BLaER1 treated with 17β-estradiol and CSF1 and Interleukin-3, amounts not matched to agents 10 nM and 100 nM (cell line): ENCODE measurements around the gene TMED7.

Experiments
- H3K27ac ChIP-seq, 11 experiments: shearing (Covaris generic); formaldehyde crosslinking; 2 replicates each; pipeline ENCODE4 v1.8.1; 2022
- H3K27me3 ChIP-seq, 11 experiments: shearing (Covaris generic); formaldehyde crosslinking; 2 replicates each; pipeline ENCODE4 v1.8.1; 2022
- H3K36me3 ChIP-seq, 11 experiments: shearing (Covaris generic); formaldehyde crosslinking; 2 replicates each; pipeline ENCODE4 v1.8.1; 2022
- H3K4me1 ChIP-seq, 10 experiments: shearing (Covaris generic); formaldehyde crosslinking; 2 replicates each; pipeline ENCODE4 v1.8.1; 2022
- H3K4me2 ChIP-seq, 11 experiments: shearing (Covaris generic); formaldehyde crosslinking; 2 replicates each; pipeline ENCODE4 v1.8.1; 2022
- H3K4me3 ChIP-seq, 10 experiments: shearing (Covaris generic); formaldehyde crosslinking; 2 replicates each; pipeline ENCODE4 v1.8.1; 2022
- H3K9ac ChIP-seq, 11 experiments: shearing (Covaris generic); formaldehyde crosslinking; 2 replicates each; pipeline ENCODE4 v1.8.1; 2022
- H3K9me3 ChIP-seq, 11 experiments: shearing (Covaris generic); formaldehyde crosslinking; replicated peaks in 1 of 11; 2 replicates each; pipeline ENCODE4 v1.8.1; 2022
- H4K20me1 ChIP-seq, 11 experiments: shearing (Covaris generic); formaldehyde crosslinking; 2 replicates each; pipeline ENCODE4 v1.8.1; 2022
- Cebpa-rat ChIP-seq, 11 experiments: shearing (Covaris generic); IDR thresholded peaks; 2 replicates each; pipeline ENCODE4 v1.8.1; 2022

Gene TMED7

DNA sequence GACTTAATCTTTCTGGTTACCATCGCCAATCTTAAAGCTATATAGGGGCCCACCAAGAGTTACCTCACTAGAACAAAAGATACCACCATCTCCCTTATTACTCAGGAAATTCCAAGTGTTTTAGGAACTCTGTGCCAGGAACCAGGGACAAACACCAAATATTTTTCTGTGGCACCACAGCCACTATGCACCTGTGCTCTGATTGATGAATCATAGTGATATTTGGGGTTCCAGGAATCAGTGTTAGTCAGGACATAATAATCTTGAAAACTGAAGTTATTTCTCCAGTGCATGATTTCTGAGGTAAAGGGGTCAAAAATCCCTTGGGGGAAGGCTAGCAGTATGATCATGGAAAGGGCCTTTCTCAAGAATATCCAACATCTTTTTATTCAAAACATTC lies 10.2 kb upstream of the TMED7 start:
- no peaks in the 10 kb centered on the region for H4K20me1 ChIP-seq
- H3K9me3 ChIP-seq = no peaks in the 10 kb centered on the region
- no peaks in the 10 kb centered on the region for H3K36me3 ChIP-seq
- no peak overlapping the region for H3K27ac ChIP-seq
- no peak overlapping the region for H3K4me3 ChIP-seq
- no peaks in the 10 kb centered on the region for H3K27me3 ChIP-seq
- no peak overlapping the region for H3K4me2 ChIP-seq
- TF ChIP-seq Cebpa-rat (IDR thresholded peaks at IDR 0.05) = no peak
- no peak overlapping the region for H3K9ac ChIP-seq
- H3K4me1 ChIP-seq = peaks cover 5 to 20% (median 9%) of the 10 kb centered on the region in 10 experiments; a peak in 18 of 20 replicates

GRCh38 chr5:115634343-115635132 lies 8.7 kb upstream of the TMED7 start:
- peak overlapping the region in 9 of 11 experiments; percentile 3 to 77 (median 55); a peak in 15 of 22 replicates for H3K9ac ChIP-seq
- H3K36me3 ChIP-seq = no peaks in the 10 kb centered on the region
- H3K4me3 ChIP-seq = peak overlapping the region in 9 of 10 experiments; percentile 24 to 66 (median 49); a peak in 17 of 20 replicates
- H3K9me3 ChIP-seq = no peaks in the 10 kb centered on the region
- TF ChIP-seq Cebpa-rat (IDR thresholded peaks at IDR 0.05) = no peak
- peak overlapping the region in 7 of 11 experiments; percentile 6 to 69 (median 46); a peak in 11 of 22 replicates for H3K27ac ChIP-seq
- H3K4me2 ChIP-seq = peak overlapping the region; percentile 54 to 94 (median 80)
- no peaks in the 10 kb centered on the region for H4K20me1 ChIP-seq
- no peaks in the 10 kb centered on the region for H3K27me3 ChIP-seq
- peaks cover 5 to 19% (median 9%) of the 10 kb centered on the region in 10 experiments; a peak in 18 of 20 replicates for H3K4me1 ChIP-seq

DNA sequence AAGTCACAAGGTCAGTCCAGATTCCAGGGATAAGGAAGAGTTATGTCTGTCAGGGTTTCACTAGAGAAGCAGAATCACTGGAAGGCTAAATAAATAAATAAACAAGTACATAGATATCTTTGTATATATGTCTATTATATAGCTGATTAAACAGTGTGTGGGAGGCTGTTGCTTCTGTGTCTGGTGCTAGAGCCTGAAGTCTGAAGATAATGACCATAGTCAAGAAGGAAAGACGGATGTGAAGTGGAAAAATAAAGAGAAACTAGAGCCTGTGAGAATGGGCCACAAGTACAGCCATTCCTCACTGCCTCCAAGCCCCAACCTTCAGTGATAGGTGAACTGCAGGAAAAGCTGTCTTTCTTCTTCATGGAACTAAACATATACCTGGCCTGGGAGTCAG lies 4.1 kb upstream of the TMED7 start:
- H3K9ac ChIP-seq = no peak overlapping the region
- TF ChIP-seq Cebpa-rat (IDR thresholded peaks at IDR 0.05) = no peak
- H3K4me1 ChIP-seq = peaks cover 16 to 36% (median 23%) of the 10 kb centered on the region in 10 experiments
- no peaks in the 10 kb centered on the region for H3K9me3 ChIP-seq
- H3K36me3 ChIP-seq = no peaks in the 10 kb centered on the region
- no peak overlapping the region for H3K27ac ChIP-seq
- H4K20me1 ChIP-seq = peaks cover 0 to 7% (median 2%) of the 10 kb centered on the region in 11 experiments; a peak in 9 of 22 replicates
- H3K4me3 ChIP-seq = no peak overlapping the region
- no peaks in the 10 kb centered on the region for H3K27me3 ChIP-seq
- H3K4me2 ChIP-seq = no peak overlapping the region

- H3K4me3 ChIP-seq = no peak overlapping the region
- TF ChIP-seq Cebpa-rat (IDR thresholded peaks at IDR 0.05) = no peak
- H3K4me1 ChIP-seq = peaks cover 32 to 43% (median 38%) of the 10 kb centered on the region in 10 experiments
- H3K9ac ChIP-seq = peak overlapping the region in 2 of 11 experiments; percentile 91 to 93; a peak in 1 of 22 replicates
- peak overlapping the region; percentile 9 to 91 (median 82); a peak in 15 of 22 replicates for H3K4me2 ChIP-seq
- peaks cover 23 to 32% (median 27%) of the 10 kb centered on the region in 11 experiments; a peak in 21 of 22 replicates for H4K20me1 ChIP-seq
- no peak overlapping the region for H3K27ac ChIP-seq
- no peaks in the 10 kb centered on the region for H3K27me3 ChIP-seq
- no peaks in the 10 kb centered on the region for H3K9me3 ChIP-seq
- peaks cover 8 to 22% (median 15%) of the 10 kb centered on the region in 11 experiments; a peak in 20 of 22 replicates for H3K36me3 ChIP-seq
Measured at GRCh38 chr5:115627295-115627865, 1.5 kb upstream of the TMED7 start.

DNA sequence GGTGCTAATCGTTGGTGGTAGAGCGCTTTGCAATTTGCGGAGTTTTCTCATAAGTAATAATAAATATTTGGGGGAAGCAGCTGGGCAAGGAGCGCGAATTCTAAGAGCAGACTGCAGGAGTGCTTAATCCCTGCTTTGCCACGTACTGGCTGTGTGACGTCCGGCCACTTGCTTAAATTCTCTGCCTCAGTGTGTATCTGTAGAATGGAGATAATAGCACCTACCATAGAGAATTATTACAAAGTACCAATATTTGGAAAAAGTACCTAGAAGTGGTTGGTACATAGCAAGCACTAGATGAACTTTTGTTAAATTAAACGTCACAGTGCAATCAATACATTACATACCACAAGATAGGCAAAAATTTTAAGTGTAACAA lies 598 bp upstream of the TMED7 start:
- Histone ChIP-seq H3K27ac (peak overlapping the region; percentile 12 to 99 (median 92); a peak in 21 of 22 replicates), H3K27me3 (no peaks in the 10 kb centered on the region), H3K36me3 (peaks cover 8 to 32% (median 21%) of the 10 kb centered on the region in 11 experiments; a peak in 21 of 22 replicates), H3K4me3 (peak overlapping the region; percentile 80 to 99 (median 88)), H3K9me3 (no peaks in the 10 kb centered on the region), H3K4me1 (peaks cover 34 to 45% (median 41%) of the 10 kb centered on the region in 10 experiments), H3K9ac (peak overlapping the region; percentile 66 to 99 (median 94)), H4K20me1 (peaks cover 32 to 42% (median 36%) of the 10 kb centered on the region in 11 experiments; a peak in 21 of 22 replicates), H3K4me2 (peak overlapping the region; percentile 65 to 91 (median 85))
- no peak for TF ChIP-seq Cebpa-rat (IDR thresholded peaks at IDR 0.05)

DNA sequence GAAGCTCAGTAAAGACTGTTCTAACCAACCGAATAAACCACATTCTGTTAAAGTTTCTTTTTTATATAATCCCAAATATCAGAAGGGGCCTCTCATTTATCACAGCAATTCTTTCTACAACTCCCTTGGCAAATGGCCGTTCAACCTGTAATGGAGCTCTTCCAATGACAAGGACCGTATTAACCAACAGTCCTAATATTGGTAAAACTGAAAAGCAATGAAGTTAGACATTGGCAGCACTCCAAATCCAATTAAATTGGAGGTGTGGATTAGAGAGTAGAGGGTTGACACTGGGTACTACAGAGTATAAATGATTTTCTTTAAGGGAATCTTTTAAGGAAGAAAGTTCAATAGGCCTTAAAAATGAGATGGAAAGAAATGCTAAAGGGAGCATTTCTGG lies 842 bp downstream of the TMED7 start:
- Histone ChIP-seq H3K4me3 (peak overlapping the region; percentile 80 to 99 (median 88)), H3K36me3 (peaks cover 19 to 46% (median 35%) of the 10 kb centered on the region in 11 experiments), H3K4me1 (peaks cover 34 to 48% (median 41%) of the 10 kb centered on the region in 10 experiments), H3K27ac (peak overlapping the region; percentile 89 to 99 (median 94)), H3K27me3 (no peaks in the 10 kb centered on the region), H3K9ac (peak overlapping the region; percentile 91 to 99 (median 94)), H3K9me3 (no peaks in the 10 kb centered on the region), H3K4me2 (peak overlapping the region; percentile 91 to 99 (median 96)), H4K20me1 (peaks cover 34 to 55% (median 49%) of the 10 kb centered on the region in 11 experiments; a peak in 21 of 22 replicates)
- TF ChIP-seq Cebpa-rat (IDR thresholded peaks at IDR 0.05) = no peak

- H3K4me3 ChIP-seq = peak overlapping the region; percentile 80 to 99 (median 88); a peak in 14 of 20 replicates
- H3K36me3 ChIP-seq = peaks cover 32 to 59% (median 48%) of the 10 kb centered on the region in 11 experiments
- H3K27me3 ChIP-seq = no peaks in the 10 kb centered on the region
- TF ChIP-seq Cebpa-rat (IDR thresholded peaks at IDR 0.05) = no peak
- peaks cover 34 to 48% (median 41%) of the 10 kb centered on the region in 10 experiments for H3K4me1 ChIP-seq
- peaks cover 34 to 62% (median 50%) of the 10 kb centered on the region in 11 experiments; a peak in 21 of 22 replicates for H4K20me1 ChIP-seq
- H3K9ac ChIP-seq = peak overlapping the region in 9 of 11 experiments; percentile 91 to 99 (median 94); a peak in 13 of 22 replicates
- 0 out of 22 replicates have a peak overlapping the region, but pooled peaks of 1 of the 11 experiments have one; percentile 97 for H3K27ac ChIP-seq
- no peaks in the 10 kb centered on the region for H3K9me3 ChIP-seq
- peak overlapping the region; percentile 91 to 99 (median 96) for H3K4me2 ChIP-seq
Measured at GRCh38 chr5:115623658-115624057, 2.2 kb downstream of the TMED7 start.

DNA sequence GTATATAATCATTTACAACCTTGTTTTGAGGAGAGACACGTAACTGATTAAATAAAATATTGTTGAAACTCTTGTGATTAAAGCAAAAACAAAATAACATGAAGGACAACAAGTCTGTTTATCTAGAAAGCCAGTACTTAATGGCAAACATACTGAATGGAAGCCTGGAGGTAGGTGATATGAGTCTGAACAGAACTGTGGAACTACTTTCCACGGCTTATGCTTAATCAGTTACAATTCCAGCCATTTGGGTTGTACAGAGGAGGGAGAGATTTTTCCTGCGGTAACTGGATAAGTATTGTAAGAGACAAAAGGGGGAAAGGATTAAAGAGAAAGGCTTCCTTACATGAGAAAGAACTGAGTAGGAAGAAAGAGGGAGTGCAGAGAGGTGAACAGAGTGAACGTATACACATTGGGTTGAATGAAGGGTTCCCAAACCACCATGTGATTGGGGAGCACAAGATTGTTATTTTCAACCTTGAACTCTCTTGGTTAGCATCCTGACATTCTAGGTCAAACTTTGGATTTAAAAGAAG lies 4.4 kb downstream of the TMED7 start:
- H3K9ac ChIP-seq = peak overlapping the region in 1 of 11 experiments; percentile 36; a peak in 1 of 22 replicates
- H3K4me2 ChIP-seq = peak overlapping the region in 2 of 11 experiments; percentile 10 to 99; a peak in 2 of 22 replicates
- no peaks in the 10 kb centered on the region for H3K9me3 ChIP-seq
- H3K4me3 ChIP-seq = no peak overlapping the region
- peaks cover 27 to 36% (median 29%) of the 10 kb centered on the region in 10 experiments for H3K4me1 ChIP-seq
- H3K36me3 ChIP-seq = peaks cover 51 to 82% (median 68%) of the 10 kb centered on the region in 11 experiments
- H4K20me1 ChIP-seq = peaks cover 36 to 80% (median 55%) of the 10 kb centered on the region in 11 experiments; a peak in 21 of 22 replicates
- no peaks in the 10 kb centered on the region for H3K27me3 ChIP-seq
- no peak overlapping the region for H3K27ac ChIP-seq
- no peak for TF ChIP-seq Cebpa-rat (IDR thresholded peaks at IDR 0.05)
